ENCODE data around the gene APOA1. TPM values are rescaled to one million over a fixed set of nuclear protein-coding genes. Genes with fewer than 3 reads are reported as not detected.

The APOA1 gene
- total RNA-seq, 1 donor from 2014 or later, result 189 TPM

GRCh38 chr11:116871248-116871647, 33.8 kb upstream of the APOA1 start:
- Mint-ChIP-seq H3K36me3 (ENCODE audit: insufficient read depth) (peaks cover 30% of the 10 kb centered on the region), H3K4me1 (ENCODE audit: low read depth) (no peaks in the 10 kb centered on the region), H3K4me3 (ENCODE audit: low read depth) (no peak overlapping the region), H3K27me3 (no peaks in the 10 kb centered on the region), H3K9me3 (ENCODE audit: low read depth) (no peaks in the 10 kb centered on the region), H3K27ac (peak overlapping the region; percentile 44)
- no peak for DNase-seq (ENCODE audit: low spot score, unreplicated experiment)
- TF ChIP-seq, protein P1, sequence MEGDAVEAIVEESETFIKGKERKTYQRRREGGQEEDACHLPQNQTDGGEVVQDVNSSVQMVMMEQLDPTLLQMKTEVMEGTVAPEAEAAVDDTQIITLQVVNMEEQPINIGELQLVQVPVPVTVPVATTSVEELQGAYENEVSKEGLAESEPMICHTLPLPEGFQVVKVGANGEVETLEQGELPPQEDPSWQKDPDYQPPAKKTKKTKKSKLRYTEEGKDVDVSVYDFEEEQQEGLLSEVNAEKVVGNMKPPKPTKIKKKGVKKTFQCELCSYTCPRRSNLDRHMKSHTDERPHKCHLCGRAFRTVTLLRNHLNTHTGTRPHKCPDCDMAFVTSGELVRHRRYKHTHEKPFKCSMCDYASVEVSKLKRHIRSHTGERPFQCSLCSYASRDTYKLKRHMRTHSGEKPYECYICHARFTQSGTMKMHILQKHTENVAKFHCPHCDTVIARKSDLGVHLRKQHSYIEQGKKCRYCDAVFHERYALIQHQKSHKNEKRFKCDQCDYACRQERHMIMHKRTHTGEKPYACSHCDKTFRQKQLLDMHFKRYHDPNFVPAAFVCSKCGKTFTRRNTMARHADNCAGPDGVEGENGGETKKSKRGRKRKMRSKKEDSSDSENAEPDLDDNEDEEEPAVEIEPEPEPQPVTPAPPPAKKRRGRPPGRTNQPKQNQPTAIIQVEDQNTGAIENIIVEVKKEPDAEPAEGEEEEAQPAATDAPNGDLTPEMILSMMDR (IDR thresholded peaks at IDR 0.05; ENCODE audit: unreplicated experiment), result no peak

DNA sequence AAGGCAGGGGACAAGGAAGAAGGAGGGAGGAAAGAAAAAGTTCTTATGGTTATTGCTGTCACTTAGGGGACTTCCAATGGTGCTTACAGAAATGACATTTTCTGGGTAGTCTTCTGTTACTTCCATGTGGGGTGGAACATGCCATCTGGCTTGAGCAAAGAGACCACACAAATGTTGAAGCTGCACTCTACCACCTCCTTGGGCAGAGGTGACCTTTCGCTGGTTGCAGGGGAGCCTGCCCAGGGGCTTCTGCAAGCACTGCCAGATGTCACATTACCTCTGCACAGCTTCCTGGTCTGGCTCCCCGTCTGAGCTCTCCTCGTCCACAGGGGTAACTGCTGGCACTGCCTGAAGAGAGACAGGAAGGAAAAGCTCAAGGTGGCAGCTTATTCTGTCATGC, 32.6 kb upstream of the APOA1 start:
- no peaks in the 10 kb centered on the region for H3K9me3 Mint-ChIP-seq (ENCODE audit: low read depth)
- no peaks in the 10 kb centered on the region for H3K27me3 Mint-ChIP-seq
- H3K27ac Mint-ChIP-seq, result no peak overlapping the region
- no peaks in the 10 kb centered on the region for H3K4me1 Mint-ChIP-seq (ENCODE audit: low read depth)
- TF ChIP-seq, protein P1 (IDR thresholded peaks at IDR 0.05; ENCODE audit: unreplicated experiment), result no peak
- peaks cover 33% of the 10 kb centered on the region for H3K36me3 Mint-ChIP-seq (ENCODE audit: insufficient read depth)
- no peak overlapping the region for H3K4me3 Mint-ChIP-seq (ENCODE audit: low read depth)
- DNase-seq (ENCODE audit: low spot score, unreplicated experiment), result no peak

DNA sequence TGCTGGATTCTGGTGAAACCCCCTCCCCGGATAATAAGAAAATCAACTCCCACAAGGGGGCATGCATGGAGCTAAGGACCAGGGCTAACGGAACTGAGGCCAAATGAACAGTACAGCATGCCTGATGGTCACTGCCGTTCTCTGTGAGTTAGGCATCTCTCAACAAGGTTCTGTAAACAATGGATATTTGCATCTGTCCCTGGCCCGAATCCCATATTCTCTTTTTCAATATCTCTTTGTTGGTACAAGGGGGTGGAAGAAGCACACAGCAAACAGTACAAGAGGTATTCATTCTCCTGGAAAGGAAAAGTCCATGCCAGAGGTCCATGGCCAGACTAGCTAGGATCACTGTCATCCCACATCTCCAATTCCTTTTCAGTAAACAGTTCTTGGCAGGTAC, 32.2 kb upstream of the APOA1 start:
- Mint-ChIP-seq H3K27ac (no peak overlapping the region), H3K36me3 (ENCODE audit: insufficient read depth) (peaks cover 31% of the 10 kb centered on the region), H3K9me3 (ENCODE audit: low read depth) (no peaks in the 10 kb centered on the region), H3K4me3 (ENCODE audit: low read depth) (no peak overlapping the region), H3K27me3 (no peaks in the 10 kb centered on the region), H3K4me1 (ENCODE audit: low read depth) (no peaks in the 10 kb centered on the region)
- no peak for DNase-seq (ENCODE audit: low spot score, unreplicated experiment)
- TF ChIP-seq, protein P1 (IDR thresholded peaks at IDR 0.05; ENCODE audit: unreplicated experiment), result no peak

DNA sequence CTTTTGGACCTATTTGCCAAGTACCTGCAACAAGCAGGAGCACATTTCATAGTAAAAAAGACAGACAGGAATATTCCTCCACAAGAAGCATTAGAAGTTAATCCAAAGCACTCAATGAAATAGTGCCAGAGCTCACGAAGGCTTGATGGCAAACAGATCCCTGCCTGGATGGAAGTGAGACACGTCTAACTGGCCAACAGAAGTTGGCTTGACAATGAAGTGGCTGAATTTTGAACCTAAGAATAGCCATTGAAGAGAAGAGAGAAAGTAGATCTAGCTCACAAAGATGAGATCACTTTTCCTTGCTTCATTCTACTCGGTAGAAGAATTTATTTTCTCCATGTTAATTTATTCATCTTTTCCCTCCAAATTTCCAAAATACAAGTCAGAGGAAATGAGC, 30.6 kb upstream of the APOA1 start:
- peaks cover 34% of the 10 kb centered on the region for H3K36me3 Mint-ChIP-seq (ENCODE audit: insufficient read depth)
- TF ChIP-seq, protein P1 (IDR thresholded peaks at IDR 0.05; ENCODE audit: unreplicated experiment), result no peak
- H3K4me3 Mint-ChIP-seq (ENCODE audit: low read depth), result no peak overlapping the region
- H3K27ac Mint-ChIP-seq, result no peak overlapping the region
- no peak for DNase-seq (ENCODE audit: low spot score, unreplicated experiment)
- H3K27me3 Mint-ChIP-seq, result no peaks in the 10 kb centered on the region
- no peaks in the 10 kb centered on the region for H3K9me3 Mint-ChIP-seq (ENCODE audit: low read depth)
- H3K4me1 Mint-ChIP-seq (ENCODE audit: low read depth), result no peaks in the 10 kb centered on the region

DNA sequence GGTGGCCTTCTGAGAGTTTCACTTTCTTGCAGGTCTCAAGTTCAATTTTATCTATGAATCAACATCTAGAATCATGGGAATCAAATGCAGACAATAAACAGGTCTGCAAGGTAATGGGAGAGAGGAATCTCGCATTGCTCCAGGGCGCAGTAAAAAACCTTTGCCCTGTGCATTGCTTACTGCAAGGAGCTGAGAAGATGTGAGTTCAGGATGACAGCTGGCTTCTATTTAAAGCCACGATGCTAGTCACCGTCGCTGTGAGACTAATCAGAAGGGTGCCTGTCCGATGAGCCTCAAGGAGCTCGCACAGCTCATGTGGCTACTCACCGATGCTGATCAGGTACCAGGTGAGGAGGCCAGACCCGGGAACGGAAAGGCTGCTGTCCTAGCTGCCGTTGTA, 30.2 kb upstream of the APOA1 start:
- Mint-ChIP-seq H3K27me3 (no peaks in the 10 kb centered on the region), H3K9me3 (ENCODE audit: low read depth) (no peaks in the 10 kb centered on the region), H3K4me3 (ENCODE audit: low read depth) (no peak overlapping the region), H3K4me1 (ENCODE audit: low read depth) (no peaks in the 10 kb centered on the region), H3K27ac (no peak overlapping the region), H3K36me3 (ENCODE audit: insufficient read depth) (peaks cover 31% of the 10 kb centered on the region)
- TF ChIP-seq, protein P1 (IDR thresholded peaks at IDR 0.05; ENCODE audit: unreplicated experiment), result no peak
- DNase-seq (ENCODE audit: low spot score, unreplicated experiment), result no peak

All from progenitor cell of endocrine pancreas (in vitro differentiated cells).